ENCODE measurements around the gene OR4K5. TPM values are rescaled to one million over a fixed set of nuclear protein-coding genes. Genes with fewer than 3 reads are reported as not detected.
"Not testable (repeated sequence)": the region's sequence is repeated elsewhere in the genome, so short reads cannot be mapped to it uniquely, and the experiment has no call there.

The OR4K5 gene
- total RNA-seq, 1 donor from 2014 or later, result not detected

- no peak for DNase-seq (ENCODE audit: low spot score in 2 of 2)
- no peaks in the 10 kb centered on the region for H3K27me3 ChIP-seq
- intact Hi-C loops (cut with DNase I), result no loop called here
- no peaks in the 10 kb centered on the region for H3K4me1 ChIP-seq
- no peak for TF ChIP-seq CTCF (IDR thresholded peaks at IDR 0.05)
- H3K4me3 ChIP-seq, result no peak overlapping the region
- H3K27ac ChIP-seq, result no peak overlapping the region
- H3K9me3 ChIP-seq, result no peaks in the 10 kb centered on the region
- H3K36me3 ChIP-seq, result no peaks in the 10 kb centered on the region
Measured at GRCh38 chr14:19918553-19919264, 1.7 kb upstream of the OR4K5 start.

GRCh38 chr14:19930617-19931016 lies 10.2 kb downstream of the OR4K5 start, which contains the start of gene OR4K1:
TSS of gene OR4K1 (plus strand) at chr14:19930917. CDS start at chr14:19935667, 4,750 bp downstream.
- H3K36me3 ChIP-seq, result no peaks in the 10 kb centered on the region
- no peak for DNase-seq (ENCODE audit: low spot score in 2 of 2)
- no peak for TF ChIP-seq CTCF (IDR thresholded peaks at IDR 0.05)
- H3K27ac ChIP-seq, result no peak within 1 kb of the TSS
- intact Hi-C loops (cut with DNase I), result no loop called here
- H3K27me3 ChIP-seq, result no peaks in the 10 kb centered on the region
- no peaks in the 10 kb centered on the region for H3K9me3 ChIP-seq
- H3K4me3 ChIP-seq, result no peak within 1 kb of the TSS
- no peaks in the 10 kb centered on the region for H3K4me1 ChIP-seq

GRCh38 chr14:19941668-19942067 lies 21.3 kb downstream of the OR4K5 start:
- DNase-seq (ENCODE audit: low spot score in 2 of 2), result no peak
- no peaks in the 10 kb centered on the region for H3K27me3 ChIP-seq
- intact Hi-C loops (cut with DNase I), result no loop called here
- no peak overlapping the region for H3K4me3 ChIP-seq
- no peaks in the 10 kb centered on the region for H3K36me3 ChIP-seq
- no peaks in the 10 kb centered on the region for H3K9me3 ChIP-seq
- no peak for TF ChIP-seq CTCF (IDR thresholded peaks at IDR 0.05)
- H3K27ac ChIP-seq, result no peak overlapping the region
- H3K4me1 ChIP-seq, result no peaks in the 10 kb centered on the region

- DNase-seq (ENCODE audit: low spot score in 2 of 2), result no peak
- Histone ChIP-seq H3K36me3 (no peaks in the 10 kb centered on the region), H3K9me3 (no peaks in the 10 kb centered on the region), H3K4me3 (no peak overlapping the region), H3K27me3 (no peaks in the 10 kb centered on the region), H3K27ac (no peak overlapping the region), H3K4me1 (no peaks in the 10 kb centered on the region)
- no peak for TF ChIP-seq CTCF (IDR thresholded peaks at IDR 0.05)
- intact Hi-C loops (cut with DNase I), result no loop called here
Measured at GRCh38 chr14:19947413-19948090, 27.1 kb downstream of the OR4K5 start.

- intact Hi-C loops (cut with DNase I), result no loop called here
- no peaks in the 10 kb centered on the region for H3K9me3 ChIP-seq
- no peaks in the 10 kb centered on the region for H3K4me1 ChIP-seq
- no peaks in the 10 kb centered on the region for H3K27me3 ChIP-seq
- DNase-seq (ENCODE audit: low spot score in 2 of 2), result no peak
- no peak overlapping the region for H3K4me3 ChIP-seq
- TF ChIP-seq CTCF (IDR thresholded peaks at IDR 0.05), result no peak
- no peaks in the 10 kb centered on the region for H3K36me3 ChIP-seq
- no peak overlapping the region for H3K27ac ChIP-seq
Measured at GRCh38 chr14:19949218-19949617, 28.8 kb downstream of the OR4K5 start.

- H3K36me3 ChIP-seq; H3K4me3 ChIP-seq; H3K4me1 ChIP-seq; H3K27ac ChIP-seq; DNase-seq (ENCODE audit: low spot score in 2 of 2); H3K27me3 ChIP-seq; intact Hi-C loops (cut with DNase I); H3K9me3 ChIP-seq: not testable (repeated sequence)
Measured at GRCh38 chr14:19969735-19970134, 49.3 kb downstream of the OR4K5 start.
